ENCODE results near the gene RAMP3. TPM values are rescaled to one million over a fixed set of nuclear protein-coding genes. Genes with fewer than 3 reads are reported as not detected.
"Not testable (repeated sequence)": the region's sequence is repeated elsewhere in the genome, so short reads cannot be mapped to it uniquely, and the experiment has no call there.

Gene RAMP3
- total RNA-seq, 1 donor from 2014 or later: 586 TPM

- no peaks in the 10 kb centered on the region for H3K36me3 ChIP-seq
- DNase-seq (ENCODE audit: low spot score in 2 of 2): no peak
- TF ChIP-seq CTCF (IDR thresholded peaks at IDR 0.05): no peak
- H3K27ac ChIP-seq: no peak overlapping the region
- H3K4me3 ChIP-seq: no peak overlapping the region
- intact Hi-C loops (cut with DNase I): no loop called here
- no peaks in the 10 kb centered on the region for H3K9me3 ChIP-seq
- no peaks in the 10 kb centered on the region for H3K27me3 ChIP-seq
- H3K4me1 ChIP-seq: no peaks in the 10 kb centered on the region
Observed at GRCh38 chr7:45149606-45150005, 8.0 kb upstream of the RAMP3 start.

DNA sequence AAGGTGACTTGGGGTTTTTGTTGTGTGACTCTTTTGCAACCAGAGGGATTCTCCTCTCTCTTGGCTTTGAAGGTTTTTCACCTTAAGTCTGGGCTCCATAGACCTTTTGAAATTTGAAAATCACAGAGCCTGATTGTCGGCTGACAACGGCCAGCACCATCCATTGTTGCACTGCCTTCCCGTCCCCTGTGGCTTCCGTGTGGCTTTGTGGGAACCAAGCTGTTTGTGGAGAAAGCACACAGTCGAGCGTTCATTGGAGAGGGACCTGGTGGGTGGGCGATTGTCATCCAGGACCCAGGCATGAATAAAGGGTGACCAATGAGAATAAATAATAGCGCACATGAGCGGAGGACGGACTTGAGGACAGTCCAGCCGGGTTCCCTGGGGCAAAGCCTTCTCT is 7.4 kb upstream of the RAMP3 start:
- H3K9me3 ChIP-seq: no peaks in the 10 kb centered on the region
- H3K4me1 ChIP-seq: no peaks in the 10 kb centered on the region
- intact Hi-C loops (cut with DNase I): no loop called here
- H3K27ac ChIP-seq: no peak overlapping the region
- H3K27me3 ChIP-seq: no peaks in the 10 kb centered on the region
- no peaks in the 10 kb centered on the region for H3K36me3 ChIP-seq
- no peak for TF ChIP-seq CTCF (IDR thresholded peaks at IDR 0.05)
- H3K4me3 ChIP-seq: no peak overlapping the region
- no peak for DNase-seq (ENCODE audit: low spot score in 2 of 2)

GRCh38 chr7:45151131-45151684 is 6.4 kb upstream of the RAMP3 start:
- intact Hi-C loops (cut with DNase I): no loop called here
- DNase-seq (ENCODE audit: low spot score in 2 of 2): no peak
- Histone ChIP-seq H3K36me3 (no peaks in the 10 kb centered on the region), H3K27ac (no peak overlapping the region), H3K4me3 (no peak overlapping the region), H3K27me3 (no peaks in the 10 kb centered on the region), H3K4me1 (no peaks in the 10 kb centered on the region), H3K9me3 (no peaks in the 10 kb centered on the region)
- no peak for TF ChIP-seq CTCF (IDR thresholded peaks at IDR 0.05)

DNA sequence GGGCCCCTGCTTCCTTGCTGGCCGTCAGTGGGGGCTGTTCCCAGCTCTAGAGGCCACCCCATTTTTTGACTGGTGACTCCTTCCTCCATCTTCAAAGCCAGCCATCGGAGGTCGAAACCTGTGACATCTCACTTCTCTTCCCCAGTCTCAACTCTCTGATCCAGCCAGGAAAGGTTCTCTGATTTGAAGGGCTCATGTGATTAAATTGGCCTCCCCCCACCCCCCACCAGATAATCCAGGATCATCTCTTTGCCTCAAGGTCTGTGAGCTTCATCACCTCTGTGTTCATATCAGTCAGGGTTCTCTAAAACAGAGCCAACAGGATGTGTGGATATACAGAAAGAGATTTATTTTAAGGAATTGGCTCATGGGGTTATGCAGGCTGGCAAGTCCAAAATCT is 5.6 kb upstream of the RAMP3 start:
- intact Hi-C loops (cut with DNase I): no loop called here
- H3K27ac ChIP-seq: no peak overlapping the region
- no peak for TF ChIP-seq CTCF (IDR thresholded peaks at IDR 0.05)
- no peak overlapping the region for H3K4me3 ChIP-seq
- H3K9me3 ChIP-seq: no peaks in the 10 kb centered on the region
- H3K27me3 ChIP-seq: no peaks in the 10 kb centered on the region
- H3K4me1 ChIP-seq: no peaks in the 10 kb centered on the region
- no peak for DNase-seq (ENCODE audit: low spot score in 2 of 2)
- no peaks in the 10 kb centered on the region for H3K36me3 ChIP-seq

DNA sequence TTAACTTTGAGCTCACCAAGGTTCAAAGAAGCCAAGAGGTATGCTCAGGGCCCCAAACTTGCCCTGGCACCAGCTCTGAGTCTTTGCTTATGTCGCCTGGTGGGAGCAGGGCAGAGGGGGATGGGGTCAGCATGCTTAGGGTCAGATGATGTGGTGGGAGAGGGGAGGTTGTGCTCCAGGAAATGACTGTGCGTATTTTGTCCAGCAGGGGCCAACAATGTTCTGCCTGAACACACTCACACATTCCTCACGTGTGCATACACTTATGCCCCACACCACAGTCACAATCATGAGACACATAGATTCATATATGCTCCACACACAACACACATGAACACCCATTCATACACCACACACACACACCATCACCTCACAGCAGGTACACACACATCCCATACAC is 4.4 kb upstream of the RAMP3 start:
- H3K27ac ChIP-seq: no peak overlapping the region
- H3K9me3 ChIP-seq: no peaks in the 10 kb centered on the region
- H3K4me3 ChIP-seq: no peak overlapping the region
- H3K36me3 ChIP-seq: no peaks in the 10 kb centered on the region
- peaks cover 0 to 5% of the 10 kb centered on the region in 2 donors for H3K4me1 ChIP-seq
- no peak for TF ChIP-seq CTCF (IDR thresholded peaks at IDR 0.05)
- H3K27me3 ChIP-seq: no peaks in the 10 kb centered on the region
- intact Hi-C loops (cut with DNase I): no loop called here
- no peak for DNase-seq (ENCODE audit: low spot score in 2 of 2)

GRCh38 chr7:45153861-45154260 is 3.7 kb upstream of the RAMP3 start:
- not testable (repeated sequence) for DNase-seq (ENCODE audit: low spot score in 2 of 2); H3K36me3 ChIP-seq; H3K27ac ChIP-seq; H3K4me3 ChIP-seq; H3K27me3 ChIP-seq; H3K4me1 ChIP-seq; H3K9me3 ChIP-seq
- intact Hi-C loops (cut with DNase I): loop anchor here (2.0 kb wide), 1 partner anchor 107 kb away; no protein-coding TSS in a partner anchor

Data from ascending aorta (tissue), 2 donors.